GM18520 (cell line): ENCODE measurements around the gene MPP7.
"Not testable (repeated sequence)": the region's sequence is repeated elsewhere in the genome, so short reads cannot be mapped to it uniquely, and the experiment has no call there.

Experiments
- ATAC-seq: cut with Tn5 transposase; IDR thresholded peaks from one replicate; pipeline ENCODE4 v1.9.1; 2021; ENCODE audit not compliant: unreplicated experiment

The MPP7 gene

GRCh38 chr10:28302638-28303488 is at the start of gene MPP7:
Gene MPP7 (minus strand): TSS chr10:28303064. CDS start chr10:28238604, 64,460 bp downstream.
- ATAC-seq = peak; percentile 100

DNA sequence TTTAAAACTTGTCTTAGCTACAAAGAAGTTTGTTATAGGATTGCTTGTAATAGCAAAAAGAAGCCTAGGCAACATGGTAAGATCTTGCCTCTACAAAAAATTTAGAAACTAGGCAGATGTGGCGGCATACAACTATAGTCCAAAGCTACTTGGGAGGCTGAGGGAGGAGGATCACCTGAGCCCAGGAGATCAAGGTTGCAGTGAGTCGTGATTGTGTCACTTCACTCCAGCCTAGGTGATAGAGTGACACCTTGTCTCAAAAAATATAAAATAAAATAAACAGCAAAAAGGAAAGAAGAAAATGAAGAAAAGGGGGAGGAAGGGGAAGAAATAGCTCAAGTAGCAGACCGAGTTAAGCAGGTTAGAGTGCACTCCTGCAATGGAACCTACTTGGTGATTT is 47.0 kb upstream of the MPP7 start:
- no peak for ATAC-seq

DNA sequence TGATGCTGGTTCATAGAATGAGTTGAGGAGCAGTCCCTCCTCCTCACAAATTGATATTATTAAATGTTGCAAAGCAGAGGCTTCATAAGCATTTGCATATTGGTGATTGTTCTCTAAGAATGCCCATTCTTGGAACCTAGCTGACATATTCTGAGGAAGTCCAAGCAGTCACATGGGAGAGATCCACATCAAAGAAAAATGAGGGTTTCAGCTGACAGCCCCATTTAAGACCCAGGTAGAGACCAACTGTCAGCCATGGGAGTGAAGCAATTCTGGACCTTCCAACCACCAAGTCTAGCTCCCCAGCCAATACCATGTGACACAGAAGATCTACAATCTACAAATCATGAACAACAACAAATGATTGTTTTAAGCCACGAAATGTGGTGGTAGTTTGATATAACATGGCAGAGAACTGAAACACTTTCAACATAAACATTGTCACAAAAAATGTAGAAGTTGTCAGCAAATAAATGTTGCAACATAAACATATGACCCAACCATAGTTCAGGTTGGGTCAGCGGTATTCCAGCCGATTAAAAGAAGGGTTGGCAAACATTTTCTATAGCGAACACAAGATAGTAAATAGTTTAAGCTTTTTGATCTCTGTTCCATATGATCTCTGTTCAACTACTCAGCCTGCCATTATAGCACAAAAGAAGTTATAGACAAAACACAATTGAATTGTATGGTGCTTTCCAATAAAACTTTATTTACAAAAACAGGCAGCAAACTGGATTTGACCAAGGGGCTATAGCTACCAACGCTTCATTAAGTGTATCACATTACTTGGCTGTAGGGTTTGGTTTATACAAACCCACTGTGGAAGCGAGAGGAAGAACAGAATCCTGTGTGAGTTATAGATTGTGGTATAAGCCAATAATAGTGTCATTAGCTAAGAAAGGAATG is 41.4 kb upstream of the MPP7 start:
- ATAC-seq = no peak

DNA sequence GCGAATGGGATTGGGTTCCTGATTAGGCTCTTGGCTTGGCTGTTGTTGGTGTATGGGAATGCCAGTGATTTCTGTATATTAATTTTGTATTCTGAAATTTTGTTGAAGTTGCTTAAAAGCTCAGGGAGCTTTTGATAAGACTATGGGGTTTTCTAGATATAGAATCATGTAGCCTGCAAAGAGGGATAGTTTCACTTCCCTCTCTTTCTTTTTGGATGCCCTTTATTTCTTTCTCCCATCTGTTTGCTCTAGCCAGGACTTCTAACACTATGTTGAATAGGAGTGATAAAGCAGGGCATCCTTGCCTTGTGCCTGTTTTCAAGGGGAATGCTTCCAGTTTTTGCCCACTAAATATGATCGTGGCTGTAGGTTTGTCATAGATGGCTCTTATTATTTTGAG is 40.4 kb upstream of the MPP7 start:
- ATAC-seq = no peak

DNA sequence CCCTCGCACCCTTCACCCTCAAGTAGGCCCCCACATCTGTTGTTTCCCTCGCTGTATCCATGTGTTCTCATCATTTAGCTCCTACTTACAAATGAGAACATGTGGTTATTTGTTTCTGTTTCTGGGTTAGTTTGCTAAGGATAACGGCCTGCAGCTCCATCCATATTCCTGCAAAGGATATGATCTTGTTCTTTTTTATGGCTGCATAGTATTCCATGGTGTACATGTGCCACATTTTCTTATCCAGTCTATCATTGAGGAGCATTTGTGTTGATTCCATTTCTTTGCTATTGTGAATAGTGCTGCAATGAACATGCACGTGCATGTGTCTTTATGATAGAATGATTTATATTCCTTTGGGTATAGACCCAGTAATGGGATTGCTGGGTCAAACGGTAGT is 38.8 kb upstream of the MPP7 start:
- not testable (repeated sequence) for ATAC-seq

GRCh38 chr10:28332726-28333125 is 29.9 kb upstream of the MPP7 start:
- no peak for ATAC-seq

DNA sequence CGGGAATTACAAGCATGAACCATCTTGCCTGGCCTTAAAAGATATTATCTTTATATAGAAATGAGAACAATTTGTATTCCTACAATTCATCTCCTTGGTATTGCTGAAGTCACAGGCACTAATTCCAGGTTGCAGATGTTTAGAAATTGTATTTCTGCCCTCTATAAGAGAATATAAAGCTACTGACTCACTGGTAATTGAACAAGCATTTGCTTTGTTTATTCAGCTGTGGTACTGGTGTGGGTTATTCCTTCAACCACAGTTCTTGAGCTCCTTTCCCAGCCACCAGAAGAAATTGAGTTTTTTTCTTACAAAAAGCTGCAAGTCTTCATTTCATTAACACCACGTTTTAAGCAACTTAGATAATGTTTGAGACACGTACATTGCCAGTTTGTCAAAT is 29.0 kb upstream of the MPP7 start:
- no peak for ATAC-seq

GRCh38 chr10:28331066-28331465 is 28.2 kb upstream of the MPP7 start:
- no peak for ATAC-seq

- no peak for ATAC-seq
Observed at GRCh38 chr10:28328346-28328745, 25.5 kb upstream of the MPP7 start.

DNA sequence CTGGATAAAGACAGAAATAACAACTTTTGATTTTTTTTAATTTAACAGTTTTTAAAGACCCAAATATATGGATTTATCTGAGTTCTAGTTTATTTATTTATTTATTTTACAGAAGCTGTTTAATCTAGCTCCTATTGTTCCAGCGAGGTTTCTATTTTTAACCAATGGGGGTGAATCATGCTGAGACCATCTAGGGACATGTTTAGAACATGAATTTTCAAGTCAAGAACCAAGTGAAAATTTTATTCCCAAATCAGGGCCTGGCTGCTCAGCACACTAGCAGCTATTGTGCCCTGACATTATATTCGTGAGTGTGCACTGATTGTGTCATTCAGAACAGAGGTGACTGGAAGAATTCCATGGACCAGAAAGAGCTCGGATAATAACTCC is 24.6 kb upstream of the MPP7 start:
- ATAC-seq = no peak

GRCh38 chr10:28326516-28327490 is 23.9 kb upstream of the MPP7 start:
- ATAC-seq = no peak

DNA sequence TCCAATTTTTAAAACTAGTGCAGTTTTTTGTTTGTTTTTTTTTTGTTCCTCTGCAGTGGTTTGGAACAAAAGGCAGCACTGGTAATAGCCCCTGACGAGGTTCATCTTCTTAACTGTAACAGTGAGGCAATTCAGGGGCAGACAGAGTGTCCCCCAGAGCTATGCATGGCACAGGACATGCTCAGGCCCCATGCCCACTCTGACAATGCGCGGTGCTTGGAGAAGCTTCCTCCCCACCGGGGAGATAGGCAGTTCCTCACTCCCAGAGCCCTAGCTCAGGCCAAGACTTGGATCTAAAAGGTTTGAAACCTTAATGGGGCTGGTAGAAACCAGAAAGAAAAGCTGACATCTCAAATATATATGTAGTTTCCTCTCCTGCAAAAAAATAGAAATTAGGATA is 17.9 kb upstream of the MPP7 start:
- no peak for ATAC-seq

DNA sequence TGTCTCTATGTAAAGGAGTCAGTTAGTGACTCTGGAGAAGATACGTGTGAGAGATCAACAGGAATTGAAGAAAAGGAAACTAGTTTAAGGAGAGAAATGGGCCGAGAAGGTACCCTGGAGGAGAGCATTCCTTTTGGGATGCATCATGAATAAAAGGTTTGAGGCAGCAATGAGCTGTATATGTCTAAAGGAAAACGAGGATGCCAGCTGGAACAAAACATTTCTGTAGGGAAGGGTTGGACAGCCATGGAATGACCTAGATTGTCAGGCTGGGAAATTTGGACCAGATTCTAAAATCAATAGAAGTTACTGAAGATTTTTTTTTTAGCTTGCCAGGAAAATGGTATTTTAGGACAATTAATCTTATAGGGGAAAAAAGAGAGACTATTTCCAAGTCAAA is 17.2 kb upstream of the MPP7 start:
- ATAC-seq = no peak

DNA sequence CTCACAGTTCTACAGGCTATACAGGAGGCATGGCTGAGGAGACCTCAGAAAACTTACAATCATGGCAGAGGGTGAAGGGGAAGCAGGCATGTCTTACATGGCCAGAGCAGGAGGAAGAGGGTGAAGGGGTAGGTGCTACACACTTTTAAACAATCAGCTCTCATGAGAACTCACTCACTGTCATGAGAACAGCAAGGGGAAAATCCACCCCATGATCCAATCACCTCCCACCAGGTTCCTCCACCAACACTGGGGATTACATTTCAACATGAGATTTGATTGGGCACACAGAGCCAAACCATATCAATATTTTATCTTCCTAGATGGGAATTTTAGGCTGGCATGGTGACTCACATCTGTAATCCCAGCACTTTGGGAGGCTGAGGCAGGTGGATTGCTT is 16.2 kb upstream of the MPP7 start:
- not testable (repeated sequence) for ATAC-seq

DNA sequence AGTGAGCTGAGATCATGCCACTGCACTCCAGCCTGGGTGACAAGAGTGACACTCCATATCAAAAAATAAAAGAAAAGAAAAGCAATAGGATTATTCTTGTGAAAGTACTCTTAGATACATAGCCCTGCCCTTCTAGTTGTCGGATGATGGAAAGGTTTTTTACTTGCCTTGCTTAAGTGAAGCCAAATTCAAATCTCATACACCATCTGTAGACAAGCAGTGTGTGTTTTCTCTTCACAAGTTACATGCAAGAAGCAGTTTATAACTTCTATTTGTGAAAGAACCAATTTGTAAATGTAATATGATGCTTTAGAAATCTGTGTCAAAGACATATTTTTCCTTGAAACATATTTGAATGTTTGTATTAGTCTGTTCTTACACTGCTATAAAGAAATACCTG is 15.8 kb upstream of the MPP7 start:
- ATAC-seq = no peak

DNA sequence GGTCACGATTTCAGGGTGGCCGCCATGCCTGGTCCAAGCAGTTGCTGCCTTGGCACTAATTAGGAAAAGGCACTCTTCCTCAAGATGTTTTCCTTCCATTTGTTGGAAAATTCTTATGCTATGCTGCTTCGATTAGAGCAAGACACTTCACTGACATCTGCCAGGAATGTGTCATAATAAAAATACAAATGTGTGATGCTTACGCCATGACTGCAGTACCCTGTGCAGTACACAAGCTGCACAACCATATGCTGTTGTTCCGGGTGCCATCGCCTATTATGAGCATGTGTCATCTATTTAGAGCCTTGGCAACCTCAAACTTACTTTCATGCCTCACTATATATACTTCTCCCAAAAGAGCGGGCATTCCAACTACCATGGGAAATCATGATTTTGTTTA is 14.9 kb upstream of the MPP7 start:
- ATAC-seq = no peak

DNA sequence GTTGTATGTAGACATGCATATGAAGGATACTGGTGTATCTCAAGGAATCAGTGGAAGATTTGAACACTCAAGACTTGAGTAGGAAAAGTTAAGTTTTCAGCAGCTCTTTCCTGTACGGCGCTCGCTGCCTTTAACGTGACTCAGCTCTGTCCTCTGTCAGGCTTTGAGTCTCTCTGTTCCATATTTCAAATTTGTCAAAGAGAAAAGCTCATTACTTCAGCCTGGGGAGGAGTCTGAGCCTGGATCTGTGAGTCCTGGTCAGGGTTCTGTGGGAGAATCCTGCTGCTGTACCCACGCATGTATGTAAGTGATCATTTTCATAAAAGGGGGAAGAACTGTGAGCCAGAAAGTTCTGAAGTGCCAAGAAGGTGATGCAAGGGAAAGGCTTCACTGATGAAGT is 13.8 kb upstream of the MPP7 start:
- no peak for ATAC-seq

DNA sequence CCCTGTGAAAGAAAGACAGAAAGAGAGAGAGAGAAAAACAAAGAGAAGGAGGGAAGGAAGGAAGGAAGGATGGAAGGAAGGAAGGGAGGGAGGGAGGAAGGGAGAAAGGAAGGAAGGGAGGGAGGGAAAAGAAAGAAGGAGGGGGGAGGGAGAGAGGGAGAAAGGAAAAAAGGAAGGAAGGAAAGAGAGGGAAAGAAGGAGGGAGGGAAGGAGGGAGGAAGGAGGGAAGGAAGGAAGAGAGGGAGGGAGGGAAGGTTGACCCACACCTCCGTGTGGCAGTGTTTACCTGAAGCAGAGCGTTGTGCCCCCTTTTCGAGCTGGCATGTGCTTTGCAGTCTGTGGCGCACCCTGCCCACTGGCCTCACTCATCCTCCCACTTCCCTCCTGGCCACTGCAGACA is 12.3 kb upstream of the MPP7 start:
- ATAC-seq = no peak

DNA sequence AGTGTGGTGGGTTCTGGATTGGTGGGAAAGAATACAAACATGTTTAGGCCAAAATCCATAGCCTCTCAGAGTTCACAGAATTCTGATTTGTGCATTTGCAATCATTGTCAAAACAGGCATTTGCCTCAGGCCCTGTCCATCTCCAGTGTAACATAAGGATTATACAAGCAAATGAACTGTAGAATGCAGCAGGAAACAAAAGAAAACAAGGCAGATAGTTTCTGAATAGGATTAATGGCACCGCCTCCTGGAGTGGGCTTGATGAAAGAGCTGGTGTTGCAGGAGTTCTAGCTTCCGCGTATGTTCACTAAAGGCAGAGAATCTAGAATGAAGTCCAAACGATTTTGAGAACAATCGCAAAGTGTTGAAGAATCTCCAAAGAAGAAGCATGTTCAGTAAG is 11.3 kb upstream of the MPP7 start:
- no peak for ATAC-seq

DNA sequence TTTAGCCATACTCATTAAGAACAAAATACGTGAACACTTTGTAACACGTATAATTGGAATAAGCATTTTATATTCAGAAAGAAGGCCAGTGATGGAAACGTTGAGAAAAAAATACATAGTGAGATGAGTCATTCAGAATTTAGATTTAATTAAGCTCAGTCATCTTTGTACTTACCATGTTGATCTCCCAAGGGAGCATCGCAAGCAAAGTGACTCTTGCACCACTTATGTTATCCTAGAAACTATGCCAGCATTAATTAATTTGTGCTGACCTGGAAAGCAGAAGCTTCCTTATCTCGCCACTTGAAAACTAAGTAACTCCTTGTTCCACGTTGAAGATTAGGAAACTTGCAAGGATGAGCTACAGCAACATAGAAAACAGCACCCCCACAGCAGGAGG is 9.7 kb upstream of the MPP7 start:
- ATAC-seq = no peak

DNA sequence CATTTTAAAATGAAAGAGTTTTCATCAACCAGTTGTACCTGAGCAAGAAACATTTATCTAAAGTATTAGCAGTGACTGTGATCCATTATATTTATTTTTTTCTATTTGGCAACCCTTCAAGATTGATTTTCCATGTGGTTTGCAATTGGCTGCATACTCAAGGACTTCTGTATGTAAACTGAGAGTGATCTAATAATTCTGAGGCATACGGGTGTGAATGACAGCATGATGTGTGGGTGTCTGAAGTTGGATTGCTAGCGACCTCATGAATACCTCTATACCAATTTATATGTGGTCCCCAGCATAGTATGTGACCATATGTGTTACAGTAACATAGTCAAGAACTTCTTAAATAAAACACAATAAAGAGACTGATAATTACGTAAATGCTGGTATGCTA is 8.2 kb upstream of the MPP7 start:
- no peak for ATAC-seq
